NCI-H2107 treated with DMSO at 0.1 percent for 48 hours (cell line): Measurements from ENCODE around the gene PLOD1.
A peak's percentile ranks its signal among the peaks of the same experiment; 100 is the strongest.
"Not testable (repeated sequence)": the region's sequence is repeated elsewhere in the genome, so short reads cannot be mapped to it uniquely, and the experiment has no call there.

Source experiments
- DNase-seq: peaks from one replicate; lab custom pipeline; 2025; ENCODE audit not compliant: unreplicated experiment; lab: John Stamatoyannopoulos, UW

PLOD1 gene

DNA sequence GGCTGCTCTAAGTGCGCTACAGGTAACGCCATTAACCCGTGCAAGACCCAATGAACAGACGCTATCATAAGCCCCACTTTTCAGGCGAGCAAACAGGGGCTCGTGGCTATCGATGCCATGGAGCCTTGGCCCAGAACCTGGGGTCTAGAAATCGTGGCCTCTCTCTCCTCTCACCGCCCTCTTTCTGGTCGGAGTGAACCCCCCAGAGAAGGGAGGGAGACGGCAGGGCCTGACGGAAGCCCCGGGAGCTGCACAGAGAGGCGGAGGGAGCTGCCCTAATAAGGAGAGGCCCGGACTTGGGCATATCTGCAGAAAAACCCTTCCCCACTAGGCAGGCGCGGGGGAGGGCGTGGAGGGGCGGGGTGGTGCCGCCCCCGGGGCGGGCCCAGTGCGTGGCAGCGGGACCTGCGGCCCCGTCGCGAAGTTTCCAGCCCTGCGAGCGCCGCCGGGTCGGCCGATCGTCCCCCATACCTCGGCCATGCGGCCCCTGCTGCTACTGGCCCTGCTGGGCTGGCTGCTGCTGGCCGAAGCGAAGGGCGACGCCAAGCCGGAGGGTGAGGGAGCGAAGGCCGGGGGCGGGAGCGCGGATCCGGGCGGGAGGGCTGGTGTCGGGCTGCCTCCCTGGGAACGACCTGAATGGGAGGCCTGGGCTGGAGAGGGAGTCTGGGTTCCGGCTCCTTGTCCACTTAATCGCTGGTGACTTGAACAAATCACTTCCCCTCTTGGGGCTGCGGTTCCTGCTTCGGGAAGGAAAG is at the start of gene PLOD1:
Gene PLOD1 (plus strand): TSS at position 416 of the 755 bp plus-strand sequence. CDS start 63 bp downstream, at position 479.
- DNase-seq, result peak; percentile 32

DNA sequence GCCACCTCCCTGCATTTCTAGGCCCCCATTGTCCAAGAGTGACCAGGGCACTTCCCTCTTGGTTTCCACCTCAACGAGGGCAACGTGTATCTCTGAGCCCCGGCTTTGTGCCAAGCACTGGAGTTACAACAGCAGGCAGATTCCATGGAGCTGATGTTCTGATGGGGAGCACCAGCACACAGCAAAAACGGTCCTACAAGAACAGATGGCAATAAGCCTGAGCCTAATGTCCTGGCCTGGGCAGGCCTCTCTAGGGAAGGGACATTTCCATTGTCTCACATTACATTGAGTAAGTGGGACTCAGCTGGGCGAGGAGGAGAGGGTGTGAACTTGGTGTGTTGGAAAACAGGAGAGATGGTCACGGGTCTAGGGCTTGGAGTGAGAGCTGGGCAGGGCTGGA is 48.6 kb upstream of the PLOD1 start:
- DNase-seq, result no peak

DNA sequence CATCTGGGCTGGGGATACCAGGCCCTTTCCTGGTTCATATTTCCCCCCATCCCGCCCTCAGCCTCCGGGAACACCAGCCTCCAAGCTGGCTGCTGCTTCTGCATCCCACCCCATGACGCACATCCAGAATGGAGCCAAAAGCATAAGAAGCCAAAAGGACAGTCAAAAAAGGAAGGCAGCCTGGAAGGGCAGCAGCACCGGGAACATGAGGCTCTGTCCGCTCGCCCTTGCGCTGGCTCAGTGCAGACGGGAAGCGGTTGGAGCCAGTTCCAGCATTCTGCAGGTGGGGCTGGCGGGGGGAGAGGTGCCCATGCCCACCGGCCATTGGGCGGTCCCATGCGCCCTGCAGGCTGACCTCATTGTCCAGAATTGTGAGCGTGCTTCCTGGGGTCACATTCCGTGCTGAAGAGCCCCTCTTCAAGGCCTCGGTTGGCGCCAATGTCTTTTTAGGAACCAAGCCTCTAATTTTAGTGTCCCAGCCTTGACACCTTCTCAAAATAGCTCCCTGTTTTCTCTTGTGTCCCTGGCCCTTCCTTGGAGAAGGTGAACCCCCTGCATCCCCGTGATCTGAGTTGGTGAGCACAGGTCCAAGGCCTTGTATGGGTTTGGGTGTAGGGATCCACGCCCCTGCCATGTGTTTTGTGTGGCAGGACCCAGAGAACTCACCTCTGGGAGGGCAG is 47.4 kb upstream of the PLOD1 start:
- no peak for DNase-seq

DNA sequence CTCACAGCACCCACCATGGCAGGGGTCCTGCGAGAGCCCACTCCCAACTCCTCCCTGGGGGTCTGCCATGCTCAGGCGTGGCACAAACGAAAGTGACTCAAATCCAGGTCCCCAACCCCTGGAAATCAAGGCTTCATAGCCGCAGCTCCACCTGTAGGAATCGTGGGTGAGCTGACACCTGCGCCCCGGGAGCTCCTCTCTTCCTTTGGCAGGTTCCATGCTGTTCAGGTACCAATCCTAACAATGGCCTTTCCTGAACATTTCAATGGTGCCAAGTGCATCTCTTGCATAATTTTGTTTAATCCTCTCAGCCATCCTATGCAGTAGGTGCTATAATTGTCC is 46.9 kb upstream of the PLOD1 start:
- DNase-seq, result no peak

DNA sequence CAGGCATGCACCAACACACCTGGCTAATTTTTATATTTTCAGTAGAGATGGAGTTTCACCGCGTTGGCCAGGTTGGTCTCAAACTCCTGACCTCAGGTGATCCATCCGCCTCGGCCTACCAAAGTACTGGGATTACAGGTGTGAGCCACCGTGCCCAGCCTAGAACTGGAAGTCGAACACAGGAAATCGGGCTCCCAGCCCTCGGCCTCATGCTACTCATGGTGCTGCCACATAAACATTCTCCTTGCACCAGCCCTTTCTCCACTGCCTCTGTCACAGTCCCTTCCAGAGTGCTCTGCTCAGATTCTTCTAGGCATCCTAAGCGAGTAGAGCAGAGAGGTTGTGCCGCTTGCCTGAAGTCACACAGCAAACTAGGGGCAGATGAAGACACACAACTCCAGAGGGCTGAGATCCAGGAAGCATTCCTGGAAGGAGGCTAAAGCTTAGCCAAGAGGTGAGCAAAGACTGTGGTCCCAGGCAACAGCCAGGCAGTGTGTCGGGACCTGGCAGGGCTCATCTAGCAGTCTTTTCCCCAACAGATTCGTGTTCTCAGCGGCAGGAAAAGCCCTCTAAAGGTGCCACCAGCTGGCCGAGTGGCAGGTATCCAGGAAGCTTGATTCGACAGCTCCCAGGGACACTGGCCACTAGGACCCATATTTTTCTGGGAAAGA is 46.2 kb upstream of the PLOD1 start:
- DNase-seq, result no peak

GRCh38 chr1:11888877-11889208 is 45.7 kb upstream of the PLOD1 start:
- no peak for DNase-seq

GRCh38 chr1:11891433-11892186 is 42.9 kb upstream of the PLOD1 start:
- DNase-seq, result no peak

GRCh38 chr1:11893907-11894251 is 40.6 kb upstream of the PLOD1 start:
- peak; percentile 61 for DNase-seq

- not testable (repeated sequence) for DNase-seq
Observed at GRCh38 chr1:11894501-11894900, 40.0 kb upstream of the PLOD1 start.

DNA sequence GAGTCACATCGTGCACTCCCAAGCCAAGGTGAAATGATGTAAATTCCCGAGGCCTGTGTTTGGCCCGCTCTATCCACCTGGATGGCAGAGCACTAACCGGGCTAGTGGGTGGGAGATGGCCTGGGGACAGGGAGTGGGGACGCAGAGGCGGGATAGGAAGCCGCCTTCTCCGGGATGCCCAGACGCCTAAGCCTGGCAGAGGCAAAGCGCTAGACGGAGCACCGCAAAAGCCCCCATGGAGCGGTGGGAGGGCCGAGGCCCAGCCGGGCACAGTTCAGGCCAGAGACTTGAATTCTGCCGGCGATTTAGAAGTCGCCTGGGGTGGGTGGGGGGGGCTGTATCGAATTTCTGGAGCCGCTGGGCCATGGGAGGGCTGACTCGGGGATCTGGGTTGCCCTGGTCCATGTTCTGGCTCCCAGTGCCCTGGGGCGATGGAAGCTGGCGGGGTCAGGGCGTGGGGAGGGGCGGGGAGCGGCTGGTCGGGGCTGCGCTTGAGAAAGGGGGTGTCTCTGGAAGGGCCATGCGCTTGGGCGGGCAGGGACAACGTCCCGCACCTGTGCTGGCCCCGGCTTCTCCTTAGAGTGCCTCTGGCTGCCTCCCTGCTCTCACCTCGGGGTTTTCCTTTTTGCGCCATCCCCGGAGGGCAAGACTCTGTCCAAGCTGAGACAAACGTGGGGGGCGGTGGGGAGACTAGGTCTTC is 36.3 kb upstream of the PLOD1 start:
- DNase-seq, result no peak

GRCh38 chr1:11898831-11899467 is 35.6 kb upstream of the PLOD1 start:
- no peak for DNase-seq

DNA sequence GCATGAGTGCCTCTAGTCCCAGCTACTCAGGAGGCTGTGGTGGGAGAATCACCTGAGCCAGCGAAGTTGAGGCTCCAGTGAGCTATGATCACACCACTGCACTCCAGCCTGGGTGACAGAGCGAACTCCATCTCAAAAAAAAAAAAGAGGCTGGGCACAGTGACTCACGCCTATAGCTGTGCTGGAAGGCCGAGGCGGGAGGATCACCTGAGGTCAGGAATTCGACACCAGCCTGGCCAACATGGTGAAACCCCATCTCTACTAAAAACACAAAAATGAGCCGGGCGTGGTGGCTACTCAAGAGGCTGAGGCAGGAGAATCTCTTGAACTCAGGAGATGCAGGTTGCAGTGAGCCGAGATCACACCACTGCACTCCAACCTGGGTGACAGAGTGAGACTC is 33.1 kb upstream of the PLOD1 start:
- not testable (repeated sequence) for DNase-seq

GRCh38 chr1:11903210-11903609 is 31.3 kb upstream of the PLOD1 start:
- DNase-seq, result no peak

- DNase-seq, result not testable (repeated sequence)
Observed at GRCh38 chr1:11904156-11904555, 30.4 kb upstream of the PLOD1 start.

GRCh38 chr1:11904978-11905377 is 29.5 kb upstream of the PLOD1 start:
- DNase-seq, result no peak

- DNase-seq, result no peak
Observed at GRCh38 chr1:11906870-11907269, 27.6 kb upstream of the PLOD1 start.

DNA sequence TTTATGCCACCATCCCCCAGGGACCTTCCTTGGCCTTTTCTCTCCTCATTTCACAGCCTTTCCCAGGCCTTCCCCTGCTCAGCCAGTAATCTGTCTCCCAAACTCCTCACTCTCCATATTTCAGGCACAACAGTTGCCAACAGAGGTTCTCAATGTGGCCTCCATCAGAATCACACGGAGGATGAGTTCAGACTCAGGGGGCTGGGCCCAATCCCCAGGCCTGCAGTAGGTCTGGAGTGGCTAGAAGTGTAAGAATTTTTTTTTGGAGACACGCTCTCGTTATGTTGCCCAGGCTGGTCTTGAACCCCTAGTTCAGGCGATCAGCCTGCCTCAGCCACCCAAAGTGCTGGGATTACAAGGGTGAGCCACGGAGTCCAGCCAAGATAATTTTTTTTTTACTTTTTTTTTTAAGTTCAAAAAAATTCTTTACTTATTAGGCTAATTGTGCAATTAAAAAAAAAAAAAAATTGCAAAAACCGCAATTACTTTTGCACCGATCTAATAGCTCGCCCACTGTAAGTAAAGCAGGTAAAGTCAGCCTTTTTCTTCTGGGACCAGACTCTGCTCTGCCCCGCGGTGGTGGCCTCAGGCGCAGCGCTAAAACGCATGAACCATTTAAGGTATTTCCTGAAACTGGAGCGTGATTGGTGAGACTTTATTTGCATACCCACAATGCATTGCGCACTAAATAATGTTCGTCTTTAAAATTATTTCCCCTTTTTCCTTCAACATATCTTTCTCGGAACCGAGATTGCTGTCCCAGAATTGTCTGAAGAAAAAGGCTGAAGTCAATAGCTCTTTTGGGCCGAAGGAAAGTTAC is 27.0 kb upstream of the PLOD1 start:
- DNase-seq, result peak; percentile 94

DNA sequence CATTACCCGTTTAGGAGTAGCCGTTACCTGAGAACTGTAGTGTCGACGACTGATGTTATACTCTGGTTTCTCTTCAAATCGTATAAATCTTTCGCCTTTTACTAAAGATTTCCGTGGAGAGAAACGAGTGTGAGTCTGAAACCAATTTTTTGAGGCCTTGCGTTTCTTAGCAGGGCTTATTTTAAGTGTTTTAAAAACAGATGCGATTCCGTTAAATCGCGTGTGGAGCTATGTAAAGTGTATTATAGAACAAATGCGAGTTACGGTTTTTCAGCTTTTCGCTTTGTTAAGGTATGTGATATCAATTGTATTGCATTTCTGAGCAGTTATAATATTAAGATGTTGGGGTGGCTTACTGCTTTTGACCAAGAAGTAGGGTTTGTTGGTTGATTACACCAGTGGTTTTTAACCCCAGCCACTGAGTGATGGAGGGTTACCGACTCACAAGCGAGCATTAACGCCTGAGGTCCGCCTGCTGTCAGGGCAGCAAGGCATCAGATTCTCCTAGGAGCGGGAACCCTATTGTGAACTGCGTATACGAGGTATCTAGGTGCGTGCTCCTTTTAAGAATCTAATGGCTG is 26.3 kb upstream of the PLOD1 start:
- DNase-seq, result peak; percentile 99

GRCh38 chr1:11910914-11911228 is 23.6 kb upstream of the PLOD1 start:
- not testable (repeated sequence) for DNase-seq

DNA sequence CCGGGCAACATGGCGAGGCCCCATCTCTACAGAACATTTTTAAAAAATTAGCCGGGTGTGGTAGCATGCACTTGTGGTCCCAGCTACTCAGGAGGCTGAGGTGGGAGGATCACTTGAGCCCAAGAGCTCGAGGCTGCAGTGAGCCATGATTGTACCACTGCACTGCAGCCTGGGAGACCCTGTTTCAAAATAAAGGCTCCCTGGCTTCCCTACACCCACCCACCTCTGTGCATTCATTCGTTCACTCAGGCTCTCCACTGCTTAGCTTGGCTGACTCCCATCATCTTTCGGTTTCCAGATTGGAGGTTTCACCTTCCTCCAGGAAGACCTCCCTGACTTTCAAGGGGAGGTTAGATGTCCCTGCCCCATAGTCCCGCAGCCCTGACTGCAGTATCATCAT is 22.5 kb upstream of the PLOD1 start:
- no peak for DNase-seq
